ENCODE measurements around the gene MIEF2. TPM values are rescaled to one million over a fixed set of nuclear protein-coding genes. Genes with fewer than 3 reads are reported as not detected.
A peak's percentile ranks its signal among the peaks of the same experiment; 100 is the strongest.
"Not testable (repeated sequence)": the region's sequence is repeated elsewhere in the genome, so short reads cannot be mapped to it uniquely, and the experiment has no call there.

The MIEF2 gene
- polyA plus RNA-seq, 4 donors, result 14.7 to 22.5 (median 18.9) TPM

GRCh38 chr17:18278867-18279266 is 18.4 kb downstream of the MIEF2 start:
- no peak for DNase-seq (ENCODE audit: low read depth in 4 of 4, low spot score in 2 of 4)

GRCh38 chr17:18280249-18280648 is 19.8 kb downstream of the MIEF2 start:
- no peak for DNase-seq (ENCODE audit: low read depth in 4 of 4, low spot score in 2 of 4)

DNA sequence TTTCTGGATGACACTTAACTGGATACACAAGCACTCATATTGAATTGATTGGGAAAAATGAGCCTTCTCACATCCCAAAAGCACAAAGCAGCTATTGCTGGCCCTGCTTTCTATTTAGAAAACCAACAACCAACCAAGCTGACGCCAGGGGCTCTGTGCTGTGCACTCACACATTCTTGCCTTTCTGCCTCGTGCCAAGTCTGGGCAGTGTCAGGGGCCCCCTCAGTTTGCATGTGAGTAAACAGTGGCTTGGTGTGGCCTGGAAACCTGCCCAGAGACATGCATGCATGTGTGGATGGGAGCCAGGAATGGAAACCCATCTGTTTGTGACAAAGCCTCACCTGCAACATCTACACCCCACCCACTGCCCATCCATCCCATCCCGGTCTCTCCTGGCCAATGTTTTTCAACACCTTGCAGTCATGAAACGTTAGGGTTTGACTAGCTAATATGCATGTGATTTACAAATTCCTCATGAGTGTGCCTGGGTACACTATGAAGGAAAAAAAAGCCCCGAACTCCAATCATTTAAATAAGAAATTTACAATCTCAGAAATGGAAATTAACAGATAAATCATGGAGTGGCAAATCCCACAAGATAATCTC is 20.4 kb downstream of the MIEF2 start:
- DNase-seq (ENCODE audit: low read depth in 4 of 4, low spot score in 2 of 4), result no peak

DNA sequence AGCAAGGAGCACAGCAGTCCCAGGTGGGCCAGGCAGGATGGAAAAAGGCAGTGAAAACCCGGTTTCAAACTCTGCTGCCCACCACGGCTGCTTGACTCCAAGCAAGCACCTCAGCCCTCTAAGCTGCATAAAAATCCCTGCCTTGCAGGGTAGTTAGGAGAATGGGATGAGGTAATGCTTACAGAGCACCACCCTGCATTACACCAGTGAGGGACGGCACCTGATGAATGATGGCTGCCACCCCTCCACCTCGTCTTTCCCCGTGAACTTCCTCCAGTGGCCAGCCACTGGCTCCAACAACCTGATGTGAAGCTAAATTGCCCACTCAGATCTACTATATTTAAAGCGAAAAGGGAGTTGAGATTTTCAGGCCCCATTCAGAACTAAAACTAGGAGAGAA is 21.3 kb downstream of the MIEF2 start:
- no peak for DNase-seq (ENCODE audit: low read depth in 4 of 4, low spot score in 2 of 4)

- DNase-seq (ENCODE audit: low read depth in 4 of 4, low spot score in 2 of 4), result no peak
Observed at GRCh38 chr17:18285296-18285695, 24.8 kb downstream of the MIEF2 start.

GRCh38 chr17:18291718-18292540 is 31.5 kb downstream of the MIEF2 start:
- no peak for DNase-seq (ENCODE audit: low read depth in 4 of 4, low spot score in 2 of 4)

DNA sequence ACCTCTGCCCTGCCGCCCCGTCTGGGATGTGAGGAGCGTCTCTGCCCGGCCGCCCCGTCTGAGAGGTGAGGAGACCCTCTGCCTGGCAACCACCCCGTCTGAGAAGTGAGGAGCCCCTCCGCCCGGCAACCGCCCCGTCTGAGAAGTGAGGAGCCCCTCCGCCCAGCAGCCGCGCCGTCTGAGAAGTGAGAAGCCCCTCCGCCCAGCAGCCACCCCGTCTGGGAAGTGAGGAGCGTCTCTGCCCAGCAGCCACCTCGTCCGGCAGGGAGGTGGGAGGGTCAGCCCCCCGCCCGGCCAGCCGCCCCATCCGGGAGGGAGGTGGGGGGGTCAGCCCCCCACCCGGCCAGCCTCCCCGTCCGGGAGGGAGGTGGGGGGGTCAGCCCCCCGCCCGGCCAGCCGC is 37.6 kb downstream of the MIEF2 start:
- not testable (repeated sequence) for DNase-seq (ENCODE audit: low read depth in 4 of 4, low spot score in 2 of 4)

GRCh38 chr17:18300725-18301480 is 40.4 kb downstream of the MIEF2 start:
- DNase-seq (ENCODE audit: low read depth in 4 of 4, low spot score in 2 of 4), result no peak

DNA sequence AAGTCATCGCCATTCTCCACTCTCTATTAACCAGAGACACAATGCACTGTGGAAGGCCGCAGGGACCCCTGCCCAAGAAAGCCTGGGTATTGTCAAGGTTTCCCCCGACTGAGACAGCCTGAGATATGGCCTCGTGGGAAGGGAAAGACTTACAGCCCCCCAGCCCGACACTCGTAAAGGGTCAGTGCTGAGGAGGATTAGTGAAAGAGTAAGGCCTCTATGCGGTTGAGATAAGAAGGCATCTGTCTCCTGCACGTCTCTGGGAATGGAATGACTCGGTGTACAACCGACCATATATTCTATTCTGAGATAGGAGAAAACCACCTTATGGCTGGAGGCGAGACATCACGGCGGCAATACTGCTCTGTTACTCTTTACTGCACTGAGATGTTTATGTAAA is 42.7 kb downstream of the MIEF2 start:
- DNase-seq (ENCODE audit: low read depth in 4 of 4, low spot score in 2 of 4), result not testable (repeated sequence)

- no peak for DNase-seq (ENCODE audit: low read depth in 4 of 4, low spot score in 2 of 4)
Observed at GRCh38 chr17:18309202-18309601, 48.7 kb downstream of the MIEF2 start.

DNA sequence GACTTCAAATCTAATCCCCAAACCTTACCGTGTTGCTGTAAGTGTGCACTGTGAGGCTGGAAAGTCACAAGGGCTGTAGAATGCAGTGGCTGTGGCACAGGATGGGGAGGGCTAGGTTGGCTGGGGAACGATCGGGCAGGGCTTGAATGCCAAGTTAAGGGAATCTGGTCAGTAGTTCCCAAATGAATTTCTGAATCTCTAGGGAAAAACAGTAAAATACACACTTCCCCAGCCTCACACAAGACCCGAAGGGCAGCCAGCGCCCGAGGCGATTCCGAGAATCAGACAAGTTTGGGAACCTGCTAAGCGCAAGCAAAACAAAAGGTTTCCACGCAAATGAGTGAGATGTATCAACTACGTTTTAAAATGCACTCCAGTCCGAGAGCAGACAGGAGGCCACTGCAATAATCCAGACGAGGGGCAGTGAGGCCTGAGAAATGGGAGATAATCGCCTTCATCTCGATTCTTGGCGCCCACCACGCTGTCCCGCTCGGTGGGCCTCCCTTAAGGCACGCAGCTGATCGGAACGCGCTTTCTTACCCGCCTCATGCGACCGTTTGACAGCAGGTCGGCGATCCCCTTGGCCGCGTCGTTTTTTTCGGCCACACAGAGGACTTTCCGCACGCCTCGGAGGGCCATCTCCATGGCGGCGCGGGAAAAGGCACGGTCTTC is 53.7 kb downstream of the MIEF2 start:
- DNase-seq (ENCODE audit: low read depth in 4 of 4, low spot score in 2 of 4), result peak in 1 of 4 donors; percentile 19

DNA sequence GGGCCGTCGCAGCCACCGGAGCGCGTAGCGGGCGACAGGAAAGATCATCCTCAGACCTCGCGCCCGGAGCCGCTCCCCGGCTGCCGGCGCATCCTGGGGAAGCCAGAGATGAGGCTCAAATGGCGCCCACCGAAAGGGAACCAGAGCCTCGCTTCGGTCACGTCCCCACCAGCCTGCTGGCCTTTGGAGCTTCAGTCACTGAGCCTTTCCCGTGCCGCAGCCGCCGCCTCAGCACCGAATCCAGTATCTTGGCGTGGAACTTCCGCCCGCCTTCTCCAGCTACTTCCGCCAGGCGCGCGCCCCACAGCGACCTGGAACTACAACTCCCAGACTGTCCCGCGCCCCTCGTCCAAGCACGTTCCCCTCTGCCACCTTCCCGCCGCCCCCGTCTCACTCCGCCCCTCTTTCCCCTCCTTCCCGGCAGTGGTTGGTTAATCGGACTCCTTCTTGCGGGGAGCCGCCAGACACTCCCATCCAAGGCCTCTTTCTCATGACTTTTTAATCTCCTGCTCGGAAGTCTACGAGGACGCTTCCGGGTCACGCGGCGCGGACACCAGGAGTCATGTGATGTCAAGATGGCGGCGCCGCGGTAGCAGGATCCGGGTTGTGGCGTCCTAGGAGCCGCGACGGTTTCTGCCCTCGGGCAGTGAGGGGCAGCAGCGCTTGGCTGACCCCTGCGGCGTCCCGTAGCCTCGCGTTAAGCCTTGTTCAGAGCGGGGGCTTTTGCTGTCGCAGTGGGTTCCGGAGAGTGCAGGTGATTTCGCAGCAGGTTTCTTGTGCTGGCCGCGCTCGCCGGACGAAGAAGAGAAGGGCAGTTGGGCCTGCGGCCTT is 54.5 kb downstream of the MIEF2 start, which contains the start of the genes SMCR8 and TOP3A:
TSS of gene SMCR8 (plus strand) at position 563 of the 831 bp plus-strand sequence. CDS start 497 bp downstream, outside the sequence.
TSS of gene TOP3A (minus strand) at position 264 of the 831 bp plus-strand sequence. CDS start at position 48, 216 bp downstream.
- DNase-seq (ENCODE audit: low read depth in 4 of 4, low spot score in 2 of 4), result peak; percentile 82 to 95 (median 90)

DNA sequence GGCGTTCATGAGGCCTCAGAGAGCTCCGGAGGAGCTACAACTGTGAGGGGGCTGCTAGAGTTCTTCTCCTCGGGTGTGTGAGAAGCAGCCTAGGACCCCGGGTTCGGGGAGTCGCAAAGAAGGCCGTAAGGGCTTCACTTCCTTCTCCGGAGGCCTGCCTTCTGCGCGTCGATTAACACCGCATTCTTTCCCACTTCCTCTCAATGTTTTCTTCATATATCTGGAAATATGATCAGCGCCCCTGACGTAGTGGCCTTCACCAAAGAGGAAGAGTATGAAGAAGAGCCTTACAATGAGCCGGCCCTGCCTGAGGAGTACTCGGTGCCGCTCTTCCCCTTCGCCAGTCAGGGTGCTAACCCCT is 55.1 kb downstream of the MIEF2 start:
- DNase-seq (ENCODE audit: low read depth in 4 of 4, low spot score in 2 of 4), result no peak

DNA sequence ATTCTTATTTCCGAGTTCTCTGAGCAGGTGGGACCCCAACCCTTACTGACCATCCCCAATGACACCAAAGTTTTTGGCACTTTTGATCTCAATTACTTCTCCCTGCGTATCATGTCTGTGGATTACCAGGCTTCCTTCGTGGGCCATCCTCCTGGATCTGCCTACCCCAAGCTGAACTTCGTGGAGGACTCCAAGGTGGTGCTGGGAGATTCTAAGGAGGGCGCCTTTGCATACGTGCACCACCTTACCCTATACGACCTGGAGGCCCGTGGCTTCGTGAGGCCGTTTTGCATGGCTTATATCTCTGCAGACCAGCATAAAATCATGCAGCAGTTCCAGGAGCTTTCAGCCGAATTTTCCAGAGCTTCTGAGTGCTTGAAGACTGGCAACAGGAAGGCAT is 55.5 kb downstream of the MIEF2 start:
- no peak for DNase-seq (ENCODE audit: low read depth in 4 of 4, low spot score in 2 of 4)

Other genes starting within 250 kb of the MIEF2 start
- 10 to 100 TPM; 23.6 to 33.8 (median 27.2) TPM for gene ATPAF2, start 221.5 kb upstream of the MIEF2 start, polyA plus RNA-seq (ENCODE audit: insufficient read length in 4 of 4)
- gene GID4, start 221.3 kb upstream of the MIEF2 start, polyA plus RNA-seq (ENCODE audit: insufficient read length in 4 of 4), result 10 to 100 TPM; 11.4 to 18.9 (median 14.6) TPM
- gene DRG2, start 172.7 kb upstream of the MIEF2 start, polyA plus RNA-seq (ENCODE audit: insufficient read length in 4 of 4), result 10 to 100 TPM; 34.0 to 46.9 (median 40.4) TPM
- gene MYO15A, start 151.9 kb upstream of the MIEF2 start, polyA plus RNA-seq (ENCODE audit: insufficient read length in 4 of 4), result 1 to 10 TPM; 1.9 to 5.3 (median 3.2) TPM
- 10 to 100 TPM; 66.3 to 71.3 (median 69.4) TPM for gene ALKBH5, start 76.8 kb upstream of the MIEF2 start, polyA plus RNA-seq (ENCODE audit: insufficient read length in 4 of 4)
- gene LLGL1, start 35.0 kb upstream of the MIEF2 start, polyA plus RNA-seq (ENCODE audit: insufficient read length in 4 of 4), result 10 to 100 TPM; 25.7 to 41.7 (median 35.9) TPM
- gene FLII, start 1.9 kb upstream of the MIEF2 start, polyA plus RNA-seq (ENCODE audit: insufficient read length in 4 of 4), result 100 to 1,000 TPM; 131 to 159 (median 140) TPM
- gene TOP3A, start 54.3 kb downstream of the MIEF2 start, polyA plus RNA-seq (ENCODE audit: insufficient read length in 4 of 4), result 10 to 100 TPM; 38.1 to 60.8 (median 45.2) TPM
- 10 to 100 TPM; 14.4 to 18.5 (median 15.8) TPM for gene SMCR8, start 54.6 kb downstream of the MIEF2 start, polyA plus RNA-seq (ENCODE audit: insufficient read length in 4 of 4)
- gene SHMT1, start 102.9 kb downstream of the MIEF2 start, polyA plus RNA-seq (ENCODE audit: insufficient read length in 4 of 4), result 10 to 100 TPM; 52.5 to 64.1 (median 58.9) TPM
- gene EVPLL, start 117.1 kb downstream of the MIEF2 start, polyA plus RNA-seq (ENCODE audit: insufficient read length in 4 of 4), result under 1 TPM in 3 of 4 donors, not detected in 1; 0.74 to 0.97 (median 0.83) TPM
- not detected for gene LGALS9C, start 216.1 kb downstream of the MIEF2 start, polyA plus RNA-seq (ENCODE audit: insufficient read length in 4 of 4)